HG02943 (cell line): ENCODE data around the gene TOX2.
A peak's percentile ranks its signal among the peaks of the same experiment; 100 is the strongest.

Source experiments
- ATAC-seq: cut with Tn5 transposase; IDR thresholded peaks from one replicate; pipeline ENCODE4 v1.9.1; 2021; ENCODE audit warnings: mild to moderate bottlenecking, low read depth, moderate library complexity; ENCODE audit not compliant: unreplicated experiment

The TOX2 gene

GRCh38 chr20:43955062-43955749 lies 40.6 kb downstream of the TOX2 start:
- ATAC-seq = peak; percentile 52

- no peak for ATAC-seq
Measured at GRCh38 chr20:43955750-43956191, 41.1 kb downstream of the TOX2 start.

- no peak for ATAC-seq
Measured at GRCh38 chr20:43957392-43957791, 42.7 kb downstream of the TOX2 start.

GRCh38 chr20:43958626-43959025 lies 44.0 kb downstream of the TOX2 start:
- ATAC-seq = no peak

- no peak for ATAC-seq
Measured at GRCh38 chr20:43959079-43959919, 44.6 kb downstream of the TOX2 start.

- no peak for ATAC-seq
Measured at GRCh38 chr20:43959920-43960227, 45.2 kb downstream of the TOX2 start.

GRCh38 chr20:43960231-43960630 lies 45.6 kb downstream of the TOX2 start:
- no peak for ATAC-seq

- no peak for ATAC-seq
Measured at GRCh38 chr20:43961116-43961515, 46.5 kb downstream of the TOX2 start.

- no peak for ATAC-seq
Measured at GRCh38 chr20:43961541-43962471, 47.2 kb downstream of the TOX2 start.

GRCh38 chr20:43962530-43962929 lies 47.9 kb downstream of the TOX2 start:
- no peak for ATAC-seq

- ATAC-seq = no peak
Measured at GRCh38 chr20:43963233-43963632, 48.6 kb downstream of the TOX2 start.

- ATAC-seq = no peak
Measured at GRCh38 chr20:43963872-43964791, 49.5 kb downstream of the TOX2 start.

GRCh38 chr20:43968341-43969000 lies 53.8 kb downstream of the TOX2 start:
- ATAC-seq = no peak

- no peak for ATAC-seq
Measured at GRCh38 chr20:43969028-43969447, 54.4 kb downstream of the TOX2 start.

- ATAC-seq = no peak
Measured at GRCh38 chr20:43969501-43970182, 55.0 kb downstream of the TOX2 start.

- ATAC-seq = no peak
Measured at GRCh38 chr20:43971267-43971666, 56.6 kb downstream of the TOX2 start.

GRCh38 chr20:43972051-43972450 lies 57.4 kb downstream of the TOX2 start:
- no peak for ATAC-seq

GRCh38 chr20:43972692-43973091 lies 58.0 kb downstream of the TOX2 start:
- ATAC-seq = no peak

- no peak for ATAC-seq
Measured at GRCh38 chr20:43973231-43973630, 58.6 kb downstream of the TOX2 start.
